Effector memory CD4-positive, alpha-beta T cell (primary cell): ENCODE measurements around the gene CDC42BPA.

Experiments
- DNase-seq, 3 donors: peaks; one replicate each; pipeline ENCODE4 v3.0.0-alpha.2; 2020
- H3K27ac ChIP-seq: 2 replicates; pipeline ENCODE4 v1.7.0; 2013; ENCODE audit warnings: mild to moderate bottlenecking, low read length, moderate library complexity; ENCODE audit not compliant: insufficient read depth, poor library complexity, severe bottlenecking
- H3K27me3 ChIP-seq: replicated peaks from 2 replicates; pipeline ENCODE4 v1.7.0; 2013; ENCODE audit warnings: mild to moderate bottlenecking, low read length; ENCODE audit not compliant: insufficient read depth, control insufficient read depth, poor library complexity, severe bottlenecking
- H3K36me3 ChIP-seq: 2 replicates; pipeline ENCODE4 v1.7.0; 2013; ENCODE audit warnings: mild to moderate bottlenecking, low read length, moderate library complexity; ENCODE audit not compliant: control insufficient read depth, insufficient read depth
- H3K4me1 ChIP-seq: 2 replicates; pipeline ENCODE4 v1.7.0; 2013; ENCODE audit warnings: low read length, mild to moderate bottlenecking; ENCODE audit not compliant: control insufficient read depth, insufficient read depth, poor library complexity, severe bottlenecking
- H3K4me3 ChIP-seq: 2 replicates; pipeline ENCODE4 v1.7.0; 2013; ENCODE audit warnings: low read length, low read depth, mild to moderate bottlenecking; ENCODE audit not compliant: insufficient read depth, poor library complexity, severe bottlenecking
- H3K9me3 ChIP-seq: 2 replicates; pipeline ENCODE4 v1.7.0; 2013; ENCODE audit warnings: mild to moderate bottlenecking, low read length, moderate library complexity; ENCODE audit not compliant: control insufficient read depth

The CDC42BPA gene

GRCh38 chr1:226954337-226954736 is 364.0 kb downstream of the CDC42BPA start:
- no peak for DNase-seq
- Histone ChIP-seq H3K9me3 (no peaks in the 10 kb centered on the region), H3K36me3 (peaks cover 5% of the 10 kb centered on the region), H3K4me1 (no peaks in the 10 kb centered on the region), H3K4me3 (no peak overlapping the region), H3K27me3 (no peaks in the 10 kb centered on the region), H3K27ac (no peak overlapping the region)

DNA sequence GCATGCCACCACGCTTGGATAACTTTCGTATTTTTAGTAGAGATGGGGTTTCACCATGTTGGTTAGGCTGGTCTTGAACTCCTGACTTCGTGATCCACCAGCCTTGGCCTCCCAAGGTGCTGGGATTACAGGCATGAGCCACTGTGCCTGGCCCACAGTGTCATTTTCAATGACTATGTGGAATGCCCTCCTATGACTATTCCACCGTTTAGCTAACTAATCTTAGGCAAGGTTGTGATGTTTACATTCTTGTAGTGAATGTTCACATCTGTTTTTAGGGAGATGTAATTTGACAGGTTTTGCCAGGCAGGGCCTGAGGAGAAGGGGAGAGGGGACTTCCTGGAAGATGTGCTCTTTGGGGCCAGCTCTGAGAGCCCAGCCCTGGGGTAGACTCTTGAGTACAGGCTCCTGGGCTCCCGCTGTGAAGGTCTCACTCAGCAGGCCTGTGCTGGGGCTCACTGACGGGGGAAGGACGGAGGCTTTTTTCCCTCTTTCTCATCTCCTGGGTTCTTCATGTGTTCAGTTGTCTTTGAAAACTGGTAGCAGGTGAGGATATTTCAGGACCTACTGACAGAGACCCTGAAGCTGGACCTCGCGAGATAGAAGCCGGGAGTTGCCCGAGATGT is 365.0 kb downstream of the CDC42BPA start:
- DNase-seq = no peak

DNA sequence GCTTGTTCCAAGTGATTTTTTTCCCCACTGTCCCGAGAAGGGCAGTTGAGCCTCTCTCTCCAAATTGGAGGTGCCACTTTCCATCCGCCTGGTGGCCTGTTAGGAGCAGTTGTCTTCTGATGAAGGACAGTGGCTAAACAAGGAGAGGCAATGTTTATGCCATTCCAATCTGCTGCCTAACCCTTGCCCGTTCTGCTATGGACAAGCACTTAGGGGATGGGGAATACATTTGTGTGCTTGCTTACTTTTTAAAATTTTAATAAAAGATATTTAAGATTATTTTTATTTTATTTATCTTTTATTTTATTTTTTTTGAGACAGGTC is 366.2 kb downstream of the CDC42BPA start:
- no peaks in the 10 kb centered on the region for H3K27me3 ChIP-seq
- no peak overlapping the region for H3K27ac ChIP-seq
- no peak overlapping the region for H3K4me3 ChIP-seq
- no peaks in the 10 kb centered on the region for H3K9me3 ChIP-seq
- DNase-seq = no peak
- H3K4me1 ChIP-seq = no peaks in the 10 kb centered on the region
- no peaks in the 10 kb centered on the region for H3K36me3 ChIP-seq

More for the DNA sequence above, 365.0 kb downstream of the CDC42BPA start:
- H3K4me3 ChIP-seq = no peak overlapping the region
- peaks cover 5% of the 10 kb centered on the region for H3K36me3 ChIP-seq
- no peaks in the 10 kb centered on the region for H3K9me3 ChIP-seq
- H3K27ac ChIP-seq = no peak overlapping the region
- no peaks in the 10 kb centered on the region for H3K4me1 ChIP-seq
- H3K27me3 ChIP-seq = no peaks in the 10 kb centered on the region

GRCh38 chr1:226951286-226952117 is 366.8 kb downstream of the CDC42BPA start:
- H3K27me3 ChIP-seq = no peaks in the 10 kb centered on the region
- no peaks in the 10 kb centered on the region for H3K4me1 ChIP-seq
- no peaks in the 10 kb centered on the region for H3K9me3 ChIP-seq
- H3K4me3 ChIP-seq = no peak overlapping the region
- H3K36me3 ChIP-seq = no peaks in the 10 kb centered on the region
- H3K27ac ChIP-seq = no peak overlapping the region
- no peak for DNase-seq

GRCh38 chr1:226950871-226951270 is 367.4 kb downstream of the CDC42BPA start:
- Histone ChIP-seq H3K36me3 (no peaks in the 10 kb centered on the region), H3K27me3 (no peaks in the 10 kb centered on the region), H3K4me3 (no peak overlapping the region), H3K9me3 (no peaks in the 10 kb centered on the region), H3K4me1 (no peaks in the 10 kb centered on the region), H3K27ac (no peak overlapping the region)
- no peak for DNase-seq

- Histone ChIP-seq H3K27me3 (no peaks in the 10 kb centered on the region), H3K9me3 (no peaks in the 10 kb centered on the region), H3K36me3 (no peaks in the 10 kb centered on the region), H3K4me3 (no peak overlapping the region), H3K4me1 (no peaks in the 10 kb centered on the region), H3K27ac (no peak overlapping the region)
- DNase-seq = no peak
Measured at GRCh38 chr1:226950316-226950715, 368.0 kb downstream of the CDC42BPA start.

DNA sequence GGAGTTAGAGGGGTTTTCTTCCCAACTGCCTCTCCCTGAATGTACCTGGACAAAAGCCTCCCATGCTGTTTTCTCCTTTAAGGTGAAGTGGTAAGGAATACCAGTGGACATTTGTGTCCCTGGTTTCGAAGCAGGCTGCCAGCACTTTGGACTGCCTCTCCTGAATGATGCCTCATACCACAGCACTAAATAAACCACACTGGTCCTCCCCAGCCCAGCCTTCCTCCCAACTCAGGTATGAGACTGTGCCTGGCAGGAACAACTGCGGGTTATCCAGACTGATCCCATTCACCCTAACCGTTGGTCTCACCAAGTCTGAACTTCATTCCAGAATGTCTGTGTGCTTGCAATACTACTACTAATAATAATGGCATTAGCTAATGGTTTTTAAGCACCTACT is 368.9 kb downstream of the CDC42BPA start:
- H3K9me3 ChIP-seq = no peaks in the 10 kb centered on the region
- DNase-seq = no peak
- H3K4me3 ChIP-seq = no peak overlapping the region
- no peaks in the 10 kb centered on the region for H3K36me3 ChIP-seq
- H3K27me3 ChIP-seq = no peaks in the 10 kb centered on the region
- no peaks in the 10 kb centered on the region for H3K4me1 ChIP-seq
- H3K27ac ChIP-seq = no peak overlapping the region

DNA sequence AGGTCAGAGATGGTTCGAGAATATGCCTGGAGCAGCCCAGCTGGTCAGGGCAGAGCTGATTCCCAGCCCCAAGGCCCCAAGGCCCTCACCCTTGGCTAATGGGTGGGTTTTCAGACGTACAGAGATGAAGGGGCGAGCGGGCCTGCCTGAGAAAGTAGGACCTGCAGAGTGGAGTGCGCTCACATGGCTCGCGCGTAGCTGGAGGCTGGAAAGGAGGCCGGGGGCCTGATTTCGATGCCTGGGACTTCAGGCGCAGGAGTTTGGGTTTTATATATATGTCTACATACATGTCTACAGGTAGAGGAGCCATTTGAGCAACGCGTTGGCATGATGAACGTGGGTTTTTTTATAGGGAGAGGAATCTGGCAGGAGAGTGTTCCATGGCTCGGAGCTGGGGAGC is 369.3 kb downstream of the CDC42BPA start:
- DNase-seq = no peak
- no peaks in the 10 kb centered on the region for H3K9me3 ChIP-seq
- H3K4me1 ChIP-seq = no peaks in the 10 kb centered on the region
- H3K4me3 ChIP-seq = no peak overlapping the region
- H3K36me3 ChIP-seq = no peaks in the 10 kb centered on the region
- no peaks in the 10 kb centered on the region for H3K27me3 ChIP-seq
- H3K27ac ChIP-seq = no peak overlapping the region

DNA sequence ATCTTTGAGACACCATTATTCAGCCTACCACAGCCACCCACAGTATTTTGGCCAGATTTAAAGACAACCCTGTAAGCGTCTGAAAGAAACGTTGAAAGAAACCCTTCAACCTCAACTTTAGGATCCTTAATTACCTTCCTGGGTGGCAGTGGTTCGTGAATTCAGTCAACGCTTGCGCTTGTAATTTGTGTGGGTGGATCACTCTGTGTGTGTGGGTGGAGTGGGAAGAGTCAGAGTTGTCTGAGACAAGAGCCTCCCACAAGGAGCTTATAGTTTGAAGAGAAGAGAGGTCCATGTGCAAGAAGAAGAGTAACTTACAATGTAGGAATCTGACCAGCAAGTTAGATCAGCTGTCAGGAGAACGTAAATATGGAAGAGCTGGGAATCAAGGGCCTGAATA is 369.8 kb downstream of the CDC42BPA start:
- H3K9me3 ChIP-seq = no peaks in the 10 kb centered on the region
- no peak for DNase-seq
- H3K27ac ChIP-seq = no peak overlapping the region
- H3K27me3 ChIP-seq = no peaks in the 10 kb centered on the region
- no peak overlapping the region for H3K4me3 ChIP-seq
- no peaks in the 10 kb centered on the region for H3K4me1 ChIP-seq
- no peaks in the 10 kb centered on the region for H3K36me3 ChIP-seq

GRCh38 chr1:226948051-226948450 is 370.2 kb downstream of the CDC42BPA start:
- H3K36me3 ChIP-seq = no peaks in the 10 kb centered on the region
- H3K4me3 ChIP-seq = no peak overlapping the region
- DNase-seq = no peak
- H3K27me3 ChIP-seq = no peaks in the 10 kb centered on the region
- H3K9me3 ChIP-seq = no peaks in the 10 kb centered on the region
- no peaks in the 10 kb centered on the region for H3K4me1 ChIP-seq
- no peak overlapping the region for H3K27ac ChIP-seq
